H1 (cell line): ENCODE data around the gene C15orf40. TPM values are rescaled to one million over a fixed set of nuclear protein-coding genes. Genes with fewer than 3 reads are reported as not detected.

Experiments
- E2F6 ChIP-seq: IDR thresholded peaks from 2 replicates; pipeline ENCODE4 v1.6.1; 2012; ENCODE audit warnings: inconsistent platforms
- HDAC6 ChIP-seq: IDR thresholded peaks from one replicate; pipeline ENCODE4 v1.7.1; 2012; ENCODE audit warnings: low read depth, mild to moderate bottlenecking, inconsistent platforms, low read length, moderate library complexity
- KDM4A ChIP-seq: IDR thresholded peaks from one replicate; pipeline ENCODE4 v1.7.1; 2012; ENCODE audit warnings: low read depth, mild to moderate bottlenecking, moderate library complexity, low read length, inconsistent platforms; ENCODE audit not compliant: severe bottlenecking
- MAX ChIP-seq: IDR thresholded peaks from 2 replicates; pipeline ENCODE4 v1.6.1; 2012; ENCODE audit warnings: inconsistent platforms
- NANOG ChIP-seq: IDR thresholded peaks from 2 replicates; pipeline ENCODE4 v1.6.1; 2011; ENCODE audit warnings: low read length, low read depth, mild to moderate bottlenecking, inconsistent platforms; ENCODE audit not compliant: insufficient read depth, poor library complexity, severe bottlenecking
- RAD21 ChIP-seq, 2 experiments: IDR thresholded peaks in 1 of 2; conservative IDR thresholded peaks in 1 of 2; 2 replicates each; pipeline ENCODE4 v1.6.1; 2011; ENCODE audit warnings: low read depth in 2 of 2, low read length in 2 of 2, improper control_type of control experiment in 1 of 2, inconsistent platforms in 1 of 2, mild to moderate bottlenecking in 1 of 2, moderate library complexity in 1 of 2
- SIN3A ChIP-seq, 2 experiments: IDR thresholded peaks in 1 of 2; conservative IDR thresholded peaks in 1 of 2; 2 replicates each; pipeline ENCODE4 v1.6.1; 2011 to 2012; ENCODE audit warnings: low read length in 2 of 2, improper control_type of control experiment in 1 of 2, low read depth in 1 of 2, mild to moderate bottlenecking in 1 of 2
- SUZ12 ChIP-seq: fragments of 200-600 bp; sonication (generic); IDR thresholded peaks from 2 replicates; pipeline ENCODE4 v1.6.1; 2012; ENCODE audit warnings: mild to moderate bottlenecking, inconsistent platforms, low read length, moderate library complexity, mixed read lengths
- polyA plus RNA-seq, 7 experiments: library from polyadenylated mRNA; depleted of rRNA in 3 of 7; stranded (reverse) in 5 of 7; unstranded in 2 of 7; fragments of >200 nt in 5 of 7; fragments of 200-250 nt in 2 of 7; gene quantifications; 1 replicate in 5 of 7; 2 replicates in 1 of 7; 4 replicates in 1 of 7; pipeline versions ENCODE4 v1.2.1 to v1.2.3, GENCODE V29; 2011 to 2013; ENCODE audit warnings: missing spikeins in 2 of 7, mixed read lengths in 2 of 7
- total RNA-seq: library from RNA; stranded (reverse); fragmentation: NEBNext Ultra II Directional; extraction: Animal tissue kit (Norgen Biotek cat#: 25700); gene quantifications from 2 replicates; pipeline ENCODE4 v1.2.1, GENCODE V29; 2021

Gene C15orf40
- total and polyA plus RNA-seq, 2 of the 8 experiments (the other 6 are each of a cell fraction or from before 2014, with no cell fraction given) = 10.7 TPM

- TF ChIP-seq RAD21 (IDR thresholded peaks at IDR 0.05 in 1 of 2, conservative IDR thresholded peaks at IDR 0.05 in 1 of 2; ENCODE audit: low read depth in 2 of 2, low read length in 2 of 2) = no peak
- TF ChIP-seq HDAC6 = no peak
- TF ChIP-seq KDM4A = peak; percentile 77
- 0 out of 2 replicates have a peak, but pooled peaks have one; percentile 21 for TF ChIP-seq E2F6
- no peak for TF ChIP-seq SIN3A (conservative IDR thresholded peaks at IDR 0.05 in 1 of 2, IDR thresholded peaks at IDR 0.05 in 1 of 2; ENCODE audit: low read depth in 1 of 2, low read length in 2 of 2)
- TF ChIP-seq NANOG = no peak
- TF ChIP-seq MAX = peak; percentile 36
- 0 out of 2 replicates have a peak, but pooled peaks have one; percentile 41 for TF ChIP-seq SUZ12
- TF ChIP-seq, all 59 proteins: peak for 10
Measured at GRCh38 chr15:82952158-82953081, 59.0 kb downstream of the C15orf40 start, which contains the start of gene HOMER2 (continued).
